Measurements from ENCODE around the gene BCAS1.

GRCh38 chr20:54112221-54112884 is 42.0 kb upstream of the BCAS1 start:
- TF ChIP-seq POLR2AphosphoS5 (IDR thresholded peaks at IDR 0.05): no peak
- no peak for TF ChIP-seq CTCF (IDR thresholded peaks at IDR 0.05)

All from prostate gland (tissue), 2 donors.